Stomach (tissue), 4 donors: Measurements from ENCODE around the gene MCF2L.

ENCODE experiments used
- EP300 ChIP-seq: sonication (generic); formaldehyde crosslinking; IDR thresholded peaks from one replicate; pipeline ENCODE4 v1.6.1; 2017; ENCODE audit warnings: antibody characterized with exemption
- POLR2A ChIP-seq, 4 donors: fragments of 450-650 bp; IDR thresholded peaks; one replicate each; pipeline ENCODE4 v1.6.1; 2016; ENCODE audit warnings: antibody characterized with exemption in 4 of 4, control low read depth in 2 of 4, mild to moderate bottlenecking in 1 of 4, moderate library complexity in 1 of 4
- POLR2AphosphoS5 ChIP-seq, 3 donors: sonication (generic); formaldehyde crosslinking; IDR thresholded peaks; one replicate each; pipeline ENCODE4 v1.6.1; 2016; ENCODE audit warnings: antibody characterized with exemption in 3 of 3
- TF ChIP-seq, protein P1 (sequence below), 7 experiments: fragments of 450-650 bp in 4 of 7; fragments of 200-600 bp in 3 of 7; sonication (generic) in 3 of 7; IDR thresholded peaks; one replicate each; pipeline ENCODE4 v1.5.1; 2016 to 2019; ENCODE audit warnings: antibody characterized with exemption in 7 of 7, control low read depth in 2 of 7, mild to moderate bottlenecking in 1 of 7

- TF ChIP-seq, protein P1, sequence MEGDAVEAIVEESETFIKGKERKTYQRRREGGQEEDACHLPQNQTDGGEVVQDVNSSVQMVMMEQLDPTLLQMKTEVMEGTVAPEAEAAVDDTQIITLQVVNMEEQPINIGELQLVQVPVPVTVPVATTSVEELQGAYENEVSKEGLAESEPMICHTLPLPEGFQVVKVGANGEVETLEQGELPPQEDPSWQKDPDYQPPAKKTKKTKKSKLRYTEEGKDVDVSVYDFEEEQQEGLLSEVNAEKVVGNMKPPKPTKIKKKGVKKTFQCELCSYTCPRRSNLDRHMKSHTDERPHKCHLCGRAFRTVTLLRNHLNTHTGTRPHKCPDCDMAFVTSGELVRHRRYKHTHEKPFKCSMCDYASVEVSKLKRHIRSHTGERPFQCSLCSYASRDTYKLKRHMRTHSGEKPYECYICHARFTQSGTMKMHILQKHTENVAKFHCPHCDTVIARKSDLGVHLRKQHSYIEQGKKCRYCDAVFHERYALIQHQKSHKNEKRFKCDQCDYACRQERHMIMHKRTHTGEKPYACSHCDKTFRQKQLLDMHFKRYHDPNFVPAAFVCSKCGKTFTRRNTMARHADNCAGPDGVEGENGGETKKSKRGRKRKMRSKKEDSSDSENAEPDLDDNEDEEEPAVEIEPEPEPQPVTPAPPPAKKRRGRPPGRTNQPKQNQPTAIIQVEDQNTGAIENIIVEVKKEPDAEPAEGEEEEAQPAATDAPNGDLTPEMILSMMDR (IDR thresholded peaks at IDR 0.05) = no peak
- no peak for TF ChIP-seq POLR2AphosphoS5 (IDR thresholded peaks at IDR 0.05)
- TF ChIP-seq POLR2A (IDR thresholded peaks at IDR 0.05) = no peak
- TF ChIP-seq EP300 = no peak
These were observed 177.7 kb downstream of the MCF2L start for GRCh38 chr13:113146750-113147149.
